GM18873 (cell line): ENCODE data around the gene CEP104.

Experiments used
- ATAC-seq: cut with Tn5 transposase; IDR thresholded peaks from one replicate; pipeline ENCODE4 v1.9.1; 2021; ENCODE audit warnings: mild to moderate bottlenecking, moderate library complexity, moderate number of reproducible peaks; ENCODE audit not compliant: unreplicated experiment, low FRiP score

The CEP104 gene

DNA sequence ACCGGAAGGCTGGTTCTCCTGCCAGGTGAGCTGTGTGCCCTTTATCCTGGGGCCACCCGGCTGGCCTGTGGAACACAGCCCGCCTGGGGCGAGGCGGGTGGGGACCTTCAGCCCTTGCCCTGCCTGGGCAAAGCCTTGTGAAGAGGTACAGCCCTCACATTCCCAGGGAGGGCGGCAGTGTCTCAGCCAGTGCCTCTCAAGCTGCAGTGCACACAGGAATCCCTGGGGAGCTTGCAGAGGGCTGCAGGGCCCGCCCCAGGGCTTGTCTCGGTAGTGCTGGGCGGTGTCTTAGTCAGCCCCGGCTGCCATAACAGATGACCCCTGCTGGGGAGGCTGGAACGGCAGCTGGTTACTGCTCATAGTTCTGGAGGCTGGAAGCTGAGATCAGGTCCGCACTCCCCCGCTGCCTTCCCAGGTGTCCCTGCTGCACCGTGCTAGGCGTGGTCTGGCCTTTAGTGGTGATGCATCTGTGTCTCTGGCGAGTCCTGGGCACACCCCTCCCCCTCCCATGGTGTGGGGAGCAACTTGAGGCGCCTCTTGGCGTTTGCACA is 12.8 kb upstream of the CEP104 start:
- no peak for ATAC-seq

DNA sequence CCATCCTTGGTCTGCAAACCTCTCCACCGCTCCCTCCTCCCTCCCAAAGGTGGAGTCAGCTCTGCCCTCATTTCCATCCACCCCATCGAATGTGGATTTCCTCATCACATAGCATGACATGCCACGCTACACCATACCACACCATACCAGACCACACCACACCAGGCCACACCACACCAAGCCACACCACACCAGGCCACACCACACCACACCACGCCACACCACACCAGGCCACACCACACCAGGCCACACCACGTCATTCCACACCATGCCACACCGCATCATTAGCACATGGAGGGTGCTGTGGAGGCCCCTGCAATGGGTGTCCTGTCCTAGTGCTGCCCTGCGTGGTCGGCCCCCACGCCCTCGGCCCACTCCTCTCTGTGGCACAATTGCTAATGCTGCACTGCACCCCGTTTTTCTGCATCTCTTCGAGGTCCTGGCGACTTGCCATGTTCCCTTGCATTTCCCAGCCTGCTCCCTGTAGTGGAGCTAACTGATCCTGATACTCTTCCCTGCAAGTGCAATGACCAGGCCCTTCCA is 11.5 kb upstream of the CEP104 start:
- ATAC-seq: no peak

DNA sequence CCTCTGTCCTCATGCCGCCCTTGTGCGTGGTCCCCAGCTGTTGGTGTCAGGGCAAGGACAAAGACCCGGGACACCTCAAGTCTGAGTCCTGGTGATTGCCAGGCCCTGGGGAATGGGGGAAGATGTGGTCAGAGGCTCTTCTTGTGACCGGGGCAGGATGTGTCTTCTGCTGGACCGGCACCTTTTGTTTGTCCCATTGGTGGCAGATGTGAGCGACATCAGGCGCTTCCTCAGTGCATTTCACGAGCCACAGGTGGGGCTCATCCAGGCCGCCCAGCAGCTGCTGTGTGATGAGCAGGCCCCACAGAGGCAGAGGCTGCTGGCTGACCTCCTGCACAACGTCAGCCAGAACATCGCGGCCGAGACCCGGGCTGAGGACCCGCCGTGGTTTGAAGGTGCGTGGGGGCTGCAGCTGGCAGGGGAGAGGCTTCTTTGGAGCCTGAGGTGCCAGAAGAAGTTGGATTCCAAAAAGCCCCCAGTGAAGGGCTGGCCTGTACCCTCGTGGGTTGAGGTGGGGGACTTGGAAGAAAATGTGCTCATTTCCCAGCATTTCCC is 8.7 kb upstream of the CEP104 start:
- no peak for ATAC-seq

DNA sequence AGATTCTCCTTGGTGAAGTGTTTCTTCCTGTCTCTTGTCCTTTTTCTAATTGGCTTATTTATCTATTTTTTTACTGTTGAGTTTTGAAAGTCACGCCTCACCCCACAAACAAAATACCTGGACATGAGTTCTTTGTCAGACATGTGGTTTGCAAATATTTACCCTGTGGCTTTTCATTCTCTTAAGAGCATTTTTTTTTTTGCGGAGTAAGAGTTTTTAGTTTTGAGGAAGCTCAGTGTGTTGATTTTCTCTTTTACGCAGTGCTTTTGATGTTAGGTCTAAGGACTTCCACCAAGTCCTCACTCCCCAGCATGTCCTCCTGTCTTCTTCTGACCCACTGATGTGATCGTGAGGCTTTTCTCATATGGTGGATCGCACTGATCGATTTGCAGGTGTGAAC is 7.9 kb upstream of the CEP104 start:
- no peak for ATAC-seq

DNA sequence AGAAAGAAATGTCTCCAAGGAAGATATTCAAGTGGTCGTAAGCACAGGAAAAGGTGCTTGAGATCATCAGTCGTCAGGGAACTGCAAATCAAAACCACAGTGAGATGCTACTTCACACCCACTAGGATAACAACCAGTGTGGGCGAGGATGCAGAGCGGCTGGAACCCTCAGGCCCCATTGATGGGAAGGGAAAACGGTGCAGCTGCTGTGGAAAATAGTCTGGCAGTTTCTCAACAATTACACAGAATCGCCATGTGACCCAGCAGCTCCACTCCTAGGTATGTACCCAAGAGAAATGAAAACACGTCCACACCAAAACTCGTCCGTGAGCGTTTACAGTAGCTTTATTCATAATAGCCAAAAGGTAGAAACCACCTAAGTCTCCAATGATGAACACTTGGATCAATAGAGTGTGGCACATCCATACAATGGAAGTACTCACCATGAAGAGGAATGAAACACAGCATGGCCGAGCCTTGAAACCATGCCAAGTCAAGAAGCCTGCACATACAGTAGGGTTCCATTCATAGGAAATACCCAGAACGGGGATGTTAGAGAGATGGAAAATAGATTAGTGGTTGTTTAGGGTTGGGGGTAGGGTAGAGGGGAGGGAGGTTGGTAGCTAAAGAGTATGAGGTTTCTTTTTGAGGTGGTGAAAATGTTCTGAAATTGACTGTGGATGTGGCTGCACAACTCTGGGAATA is 6.4 kb upstream of the CEP104 start:
- no peak for ATAC-seq

DNA sequence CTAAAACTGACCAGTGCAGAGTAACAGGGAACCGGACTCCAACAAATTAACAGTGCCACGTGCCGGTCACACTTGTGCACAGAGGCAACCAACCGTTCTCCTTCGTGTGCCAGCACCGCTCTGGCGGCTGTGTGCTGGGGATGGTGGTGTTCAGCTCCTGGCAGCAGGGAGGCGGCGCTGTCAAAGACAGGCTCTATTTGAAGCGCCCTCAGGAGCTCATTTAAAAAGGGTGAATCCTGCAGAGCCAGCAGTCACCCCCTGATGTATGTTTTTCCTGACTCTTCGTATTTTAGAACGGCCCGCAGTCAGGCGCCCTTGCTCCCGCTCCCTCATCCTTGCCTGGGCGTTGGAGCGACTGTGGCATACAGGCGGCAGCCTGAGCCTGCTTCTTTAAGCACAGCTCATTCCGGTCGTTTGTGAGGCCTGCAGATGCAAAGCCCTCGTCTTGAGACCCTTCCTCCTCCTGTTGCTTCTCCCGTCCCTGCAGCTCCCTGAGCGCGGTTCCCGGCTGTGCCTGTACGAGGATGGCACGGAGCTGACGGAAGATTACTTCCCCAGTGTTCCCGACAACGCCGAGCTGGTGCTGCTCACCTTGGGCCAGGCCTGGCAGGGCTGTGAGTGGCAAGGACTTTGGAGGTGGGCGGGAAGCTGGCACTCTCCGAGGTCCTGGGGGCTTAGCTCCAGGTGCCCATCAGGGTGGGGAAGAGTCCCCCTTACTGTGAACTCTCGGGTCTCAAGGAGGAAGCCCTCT is 1.4 kb upstream of the CEP104 start:
- ATAC-seq: no peak

DNA sequence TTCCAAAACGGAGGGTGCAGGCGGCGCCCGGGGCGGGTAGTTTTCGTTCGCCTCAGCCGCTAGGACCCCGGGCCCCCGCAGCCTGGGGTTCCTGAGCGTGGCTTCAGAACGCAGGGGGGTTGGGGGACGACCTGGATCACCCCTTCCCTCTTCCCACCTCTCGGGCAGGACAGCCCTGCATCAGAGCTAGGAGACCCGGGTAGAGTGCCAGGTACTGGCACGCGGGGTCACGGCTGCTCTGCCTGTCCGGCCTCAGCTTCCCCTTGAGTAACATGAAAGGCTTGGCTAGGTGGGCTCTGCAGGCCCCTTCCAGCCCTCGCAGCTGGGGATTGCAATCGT is 749 bp upstream of the CEP104 start:
- no peak for ATAC-seq

DNA sequence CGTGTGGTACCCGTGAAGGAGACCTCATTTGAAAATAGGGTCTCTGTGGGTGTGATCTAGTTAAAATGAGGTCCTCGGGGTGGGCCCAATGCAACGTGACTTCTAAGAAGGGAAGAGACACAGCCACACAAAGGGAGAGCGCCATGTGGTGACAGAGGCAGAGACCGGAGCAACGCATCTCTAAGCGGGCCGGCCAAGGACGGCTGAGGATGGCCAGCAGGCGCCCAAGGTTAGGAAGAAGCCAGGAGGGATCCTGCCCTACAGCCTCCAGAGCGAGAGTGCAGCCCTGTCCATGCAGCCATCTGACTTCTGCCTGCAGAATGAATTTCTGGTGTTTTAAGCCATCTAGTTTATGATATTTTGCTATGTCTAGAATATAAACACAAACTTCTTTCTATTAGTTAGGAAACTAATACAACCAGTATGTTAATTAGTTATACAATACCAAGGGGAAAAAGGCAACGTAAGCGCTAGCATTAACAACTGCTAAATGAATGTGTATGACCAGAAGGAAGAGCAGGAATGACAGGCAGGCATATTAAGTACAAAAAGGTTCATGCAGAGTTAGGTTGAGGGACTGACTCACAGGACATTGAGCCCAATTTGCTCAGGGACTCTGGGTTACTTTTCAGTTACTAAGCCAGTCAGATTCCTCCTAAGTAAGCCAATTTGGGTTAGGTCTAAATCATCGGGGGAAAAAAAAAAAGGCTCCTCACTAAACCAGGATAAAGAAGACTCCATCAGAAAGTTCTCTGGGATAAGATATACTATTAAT is 4.1 kb downstream of the CEP104 start:
- ATAC-seq: no peak

DNA sequence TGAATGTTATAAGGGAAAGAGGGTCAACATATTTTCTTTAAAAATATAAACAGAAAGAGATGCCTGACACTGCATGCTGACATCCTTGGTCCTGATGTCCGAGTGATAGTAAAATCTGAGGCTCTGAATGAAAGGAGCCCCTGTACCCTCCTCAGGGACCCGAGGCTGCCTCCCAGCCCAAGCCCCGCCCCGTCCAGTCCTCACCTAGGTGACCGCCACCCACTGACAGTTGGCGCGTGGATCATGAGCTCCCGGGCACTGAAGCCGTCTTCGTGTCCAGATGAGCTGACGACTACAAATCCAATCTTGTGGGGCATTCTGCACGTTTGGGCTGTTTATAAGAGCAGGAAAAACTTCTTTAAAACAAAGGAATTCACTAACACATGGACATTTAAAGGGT is 4.9 kb downstream of the CEP104 start:
- ATAC-seq: no peak

DNA sequence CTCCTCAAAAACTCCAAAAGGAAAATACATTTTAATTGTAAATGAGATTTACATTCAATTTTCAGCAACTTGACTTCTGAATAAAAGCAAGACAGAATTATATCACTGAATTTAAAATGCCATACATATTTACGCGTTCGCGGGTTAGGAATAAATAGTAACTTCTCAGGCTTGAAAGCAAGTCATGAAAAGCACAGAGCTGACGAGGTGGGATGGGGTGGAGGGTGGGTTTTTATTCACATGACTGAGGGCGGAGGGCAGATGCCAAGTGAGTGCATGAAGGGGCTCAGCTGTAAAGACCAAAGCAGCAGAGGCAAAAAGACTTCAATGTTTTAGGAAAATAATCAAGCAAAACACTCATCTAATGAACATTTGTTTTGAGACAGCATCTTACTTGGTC is 5.7 kb downstream of the CEP104 start:
- no peak for ATAC-seq

DNA sequence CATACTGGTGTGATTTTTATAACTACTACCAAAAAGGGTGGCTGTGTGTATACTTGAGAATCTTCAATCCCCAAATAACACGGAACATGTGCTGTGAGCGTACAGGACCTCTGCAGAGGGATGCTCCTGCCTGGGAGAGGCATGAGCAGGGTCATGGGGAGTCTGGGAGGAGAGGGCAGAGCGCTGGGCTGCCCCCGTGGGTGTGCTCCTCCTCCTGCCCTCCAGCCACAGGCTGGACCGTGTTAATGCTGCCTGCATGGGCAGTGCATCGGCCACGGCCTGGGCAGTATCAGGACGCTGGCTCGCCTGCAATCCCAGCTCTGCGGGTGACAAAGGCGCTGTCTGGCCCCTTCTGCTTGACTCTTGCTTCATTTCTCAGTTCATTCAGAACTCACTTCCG is 6.2 kb downstream of the CEP104 start:
- ATAC-seq: no peak

DNA sequence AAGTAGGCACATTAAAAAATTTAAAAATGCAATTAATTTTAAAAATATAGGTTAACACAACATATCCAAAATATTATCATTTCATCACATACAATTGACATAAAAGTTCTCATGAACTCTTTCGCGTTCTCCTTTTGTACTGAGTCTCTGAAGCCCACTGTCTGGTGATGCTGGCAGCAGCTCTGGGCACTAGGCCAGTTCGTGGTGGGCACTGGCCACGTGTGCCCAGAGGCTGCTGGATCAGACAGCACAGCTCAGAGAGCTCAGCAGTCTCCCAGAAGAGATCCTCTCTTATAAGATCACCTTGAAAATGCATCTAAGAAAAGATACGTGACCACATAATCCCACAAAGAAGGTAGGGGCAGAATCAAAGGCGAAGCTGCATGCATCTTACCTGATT is 9.9 kb downstream of the CEP104 start:
- no peak for ATAC-seq

DNA sequence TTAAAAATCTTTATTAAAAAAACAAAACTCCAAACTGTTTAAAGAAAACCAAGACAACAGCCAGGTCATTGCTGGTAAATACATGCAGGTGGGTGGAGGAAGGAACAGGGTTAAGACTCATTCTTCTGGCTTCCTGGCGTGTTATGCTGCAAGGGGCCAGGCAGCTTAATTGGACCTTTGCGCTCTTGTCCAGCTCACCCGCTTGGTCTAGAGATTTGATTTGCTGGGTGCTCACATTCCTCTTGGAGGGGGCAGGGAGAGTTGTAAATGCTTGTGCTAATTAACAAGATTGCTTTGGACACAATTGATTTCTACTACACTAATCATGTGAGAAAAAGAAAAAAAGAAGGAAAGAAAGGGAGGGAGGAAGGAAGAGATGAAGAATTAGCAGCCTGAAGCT is 10.5 kb downstream of the CEP104 start:
- ATAC-seq: no peak

DNA sequence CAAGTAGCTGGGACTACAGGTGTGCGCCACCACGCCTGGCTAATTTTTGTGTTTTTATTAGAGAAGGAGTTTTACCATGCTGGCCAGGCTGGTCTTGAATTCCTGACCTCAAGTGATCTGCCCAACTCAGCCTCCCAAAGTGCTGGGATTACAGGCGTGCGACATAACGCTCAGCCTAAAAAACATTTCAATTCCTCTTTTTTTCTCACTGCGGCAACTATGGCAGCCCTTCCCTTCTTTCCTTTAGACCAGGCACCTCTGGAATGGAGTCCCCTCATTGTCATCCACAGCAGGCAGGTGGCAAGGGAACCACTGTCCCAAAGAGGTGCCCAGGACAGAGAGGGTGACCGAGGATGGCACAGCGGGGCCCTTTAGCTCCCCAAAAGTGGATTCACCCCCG is 14.1 kb downstream of the CEP104 start:
- no peak for ATAC-seq

DNA sequence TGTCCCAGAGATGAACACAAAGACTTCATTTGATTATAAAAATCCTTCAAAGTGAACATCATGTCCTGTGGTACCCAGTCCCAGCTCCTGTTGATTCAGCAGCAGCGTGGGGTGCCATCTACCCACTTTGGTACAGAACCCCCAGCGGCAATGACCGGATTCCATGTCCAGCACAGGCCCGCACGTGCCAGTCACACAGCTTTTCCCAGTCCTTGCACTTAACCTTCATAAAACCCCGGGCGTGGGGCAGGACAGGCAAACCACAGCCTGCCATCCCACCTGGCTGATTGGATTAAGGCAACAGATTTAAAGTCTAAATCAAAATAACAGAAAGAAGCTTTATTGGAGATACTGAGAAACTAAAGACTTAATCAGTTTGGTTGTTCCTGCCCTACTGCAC is 15.5 kb downstream of the CEP104 start:
- no peak for ATAC-seq

DNA sequence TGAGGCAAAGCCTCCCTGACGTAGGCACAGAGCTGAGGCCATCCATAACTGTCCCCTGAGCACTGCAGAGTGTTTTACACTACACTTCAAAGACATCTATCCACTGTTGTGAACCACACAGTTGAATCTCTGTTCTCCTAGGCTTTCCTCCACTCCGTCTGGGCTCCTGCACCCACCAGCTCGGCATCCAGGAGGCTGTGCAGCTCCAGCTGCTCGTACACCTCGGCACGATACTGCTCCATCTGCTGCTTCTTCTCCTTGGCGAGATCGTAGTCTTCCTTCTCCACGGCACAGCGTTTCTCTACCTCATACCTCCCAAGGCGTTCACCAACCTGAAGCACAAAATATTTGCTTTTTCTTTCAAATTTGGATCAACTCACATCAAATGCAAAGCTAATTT is 18.2 kb downstream of the CEP104 start:
- no peak for ATAC-seq

DNA sequence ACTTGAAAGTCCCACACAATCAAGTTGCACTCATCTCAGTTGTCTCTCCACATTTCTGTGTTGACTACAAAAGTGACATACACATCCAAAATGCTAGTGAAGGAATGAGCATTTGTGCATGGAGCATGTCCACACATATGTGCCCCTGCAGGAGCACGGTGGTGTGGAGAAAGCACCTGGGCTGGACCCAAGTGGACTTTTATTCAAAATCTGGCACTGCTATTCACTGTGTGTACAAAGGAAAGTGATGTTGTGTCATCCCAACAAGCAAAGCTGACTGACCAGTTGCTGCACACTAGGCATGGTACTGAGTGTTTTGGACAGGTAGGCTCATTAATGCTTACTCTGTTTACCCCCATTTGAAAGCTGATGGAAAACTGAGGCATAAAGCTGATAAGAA is 19.3 kb downstream of the CEP104 start:
- ATAC-seq: no peak

DNA sequence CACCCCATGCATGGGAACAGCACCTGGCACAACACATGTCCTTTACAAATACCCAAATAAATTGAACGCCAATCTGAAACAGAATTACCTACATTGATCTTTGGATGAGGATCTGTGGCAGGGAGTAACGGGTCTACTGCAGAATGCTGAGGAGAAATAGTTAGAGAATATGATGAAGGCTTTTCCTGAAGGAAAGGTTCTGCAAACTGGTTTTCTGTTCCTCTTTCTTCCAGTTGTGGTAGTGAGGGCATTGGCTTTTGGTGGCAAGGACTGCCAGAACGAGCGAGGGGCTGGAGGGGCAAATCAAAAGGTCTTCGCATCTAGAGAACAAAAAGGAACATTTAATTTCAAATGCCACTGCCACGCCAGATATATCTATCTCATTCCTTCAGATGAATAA is 19.8 kb downstream of the CEP104 start:
- ATAC-seq: no peak

DNA sequence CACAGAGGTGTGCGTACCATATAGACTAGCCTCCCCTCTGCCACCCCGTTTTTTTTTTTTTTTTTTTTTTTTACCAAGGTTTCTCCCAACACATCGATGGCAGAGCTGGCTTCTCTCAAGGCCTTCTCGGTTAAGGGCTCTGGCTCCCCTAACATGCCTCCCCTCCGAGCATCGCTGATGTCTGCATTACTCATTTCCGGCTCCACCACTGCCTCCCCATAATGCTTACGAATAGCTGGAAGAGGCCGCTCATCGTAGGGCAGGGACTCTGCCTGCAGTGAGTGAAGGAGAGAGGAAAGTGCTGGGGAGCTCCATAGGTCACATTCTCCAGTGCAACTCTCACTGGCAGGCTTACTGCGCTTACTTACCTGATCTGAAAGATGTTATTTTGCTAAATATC is 20.6 kb downstream of the CEP104 start:
- ATAC-seq: no peak

DNA sequence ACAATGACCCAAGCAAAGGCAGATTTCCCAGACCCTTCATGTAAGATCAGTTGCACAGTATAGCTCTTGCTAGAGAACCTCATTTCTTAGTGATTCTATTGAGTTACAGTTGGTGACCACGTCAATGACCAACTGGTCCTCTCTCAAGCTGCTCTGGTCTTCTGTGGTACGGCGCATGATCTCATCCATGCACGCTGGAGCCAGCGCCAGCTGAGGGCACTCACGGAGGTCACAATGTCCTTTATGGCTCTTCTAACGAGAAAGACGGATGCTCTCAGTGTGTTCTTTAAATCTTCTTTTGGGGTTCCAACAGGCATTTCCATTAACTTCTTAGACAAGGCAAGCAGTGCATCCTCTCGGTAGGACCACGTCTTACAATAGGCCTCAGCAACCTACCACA is 22.3 kb downstream of the CEP104 start:
- no peak for ATAC-seq

DNA sequence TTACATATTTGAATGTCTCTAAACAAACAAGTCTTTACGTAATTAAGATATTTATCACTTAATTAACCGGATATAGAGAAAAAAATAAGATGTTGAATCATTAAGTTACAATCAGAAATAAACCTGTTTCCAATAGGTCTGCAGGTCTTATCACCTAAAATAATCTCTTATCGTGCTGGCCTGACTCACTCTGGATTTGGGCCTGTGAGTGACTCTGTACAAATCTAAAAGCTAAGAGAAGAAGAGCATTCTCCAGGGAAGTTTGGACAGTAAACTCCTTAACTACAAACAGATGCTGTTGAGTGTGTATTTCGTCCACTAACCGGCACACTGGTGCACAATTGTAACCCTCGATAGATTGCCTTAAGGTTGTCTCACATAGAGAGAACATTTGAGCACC is 25.3 kb downstream of the CEP104 start:
- ATAC-seq: no peak
